Cerebellar nuclear complex (tissue), 1 donor: ENCODE data around the gene BMPR2.
"Not testable (repeated sequence)": the region's sequence is repeated elsewhere in the genome, so short reads cannot be mapped to it uniquely, and the experiment has no call there.

Experiments
- DNase-seq, 2 experiments: peaks; one replicate each; lab custom pipeline; 2025; lab: John Stamatoyannopoulos, UW

Gene BMPR2

GRCh38 chr2:202382684-202383083 lies 6.6 kb downstream of the BMPR2 start:
- DNase-seq, result no peak

DNA sequence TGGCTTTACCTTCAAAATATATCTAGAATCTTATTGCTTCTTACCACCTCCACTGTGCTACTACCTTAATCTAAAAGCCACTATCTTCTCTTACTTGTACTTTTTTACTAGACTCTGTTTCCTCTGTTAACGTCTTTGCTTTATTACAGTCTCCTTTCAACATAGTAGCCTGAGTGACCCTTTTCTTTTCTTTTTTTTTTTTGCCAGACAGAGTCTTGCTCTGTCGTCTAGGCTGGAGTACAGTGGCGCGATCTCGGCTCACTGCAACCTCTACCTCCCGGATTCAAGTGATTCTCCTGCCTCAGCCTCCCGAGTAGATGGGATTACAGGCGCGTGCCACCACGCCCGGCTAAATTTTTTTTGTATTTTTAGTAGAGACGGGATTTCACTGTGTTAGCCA lies 10.4 kb downstream of the BMPR2 start:
- DNase-seq, result not testable (repeated sequence)

DNA sequence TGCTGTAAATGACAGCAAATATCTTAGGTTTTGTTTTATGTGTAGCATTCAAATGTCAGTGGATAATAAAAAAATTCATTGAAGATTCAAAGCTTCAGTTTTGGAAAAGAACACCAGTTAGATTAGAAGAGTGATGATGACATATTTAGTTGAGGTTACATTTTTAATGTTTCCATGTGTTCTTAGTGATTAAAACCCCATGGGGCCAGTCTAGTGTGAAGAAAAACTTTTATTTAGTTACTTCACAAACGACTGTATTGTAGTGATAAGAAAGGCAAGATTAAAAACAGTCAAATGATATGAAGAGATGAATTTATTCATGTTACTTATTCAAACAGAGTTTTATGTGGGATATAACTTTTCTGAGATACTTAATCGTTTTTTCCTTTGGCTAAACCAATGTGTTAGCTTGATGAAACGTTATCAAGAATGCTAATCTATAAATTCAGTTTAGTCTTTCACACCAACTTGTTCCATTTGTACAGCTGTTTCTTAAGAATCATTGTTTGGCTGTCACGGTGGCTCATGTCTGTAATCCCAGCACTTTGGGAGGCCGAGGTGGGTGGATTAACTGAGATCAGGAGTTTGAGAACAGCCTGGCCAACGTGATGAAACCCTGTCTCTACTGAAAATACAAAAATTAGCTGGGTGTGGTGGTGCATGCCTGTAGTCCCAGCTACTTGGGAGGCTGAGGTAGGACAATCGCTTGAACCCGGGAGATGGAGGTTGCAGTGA lies 11.6 kb downstream of the BMPR2 start:
- no peak for DNase-seq

DNA sequence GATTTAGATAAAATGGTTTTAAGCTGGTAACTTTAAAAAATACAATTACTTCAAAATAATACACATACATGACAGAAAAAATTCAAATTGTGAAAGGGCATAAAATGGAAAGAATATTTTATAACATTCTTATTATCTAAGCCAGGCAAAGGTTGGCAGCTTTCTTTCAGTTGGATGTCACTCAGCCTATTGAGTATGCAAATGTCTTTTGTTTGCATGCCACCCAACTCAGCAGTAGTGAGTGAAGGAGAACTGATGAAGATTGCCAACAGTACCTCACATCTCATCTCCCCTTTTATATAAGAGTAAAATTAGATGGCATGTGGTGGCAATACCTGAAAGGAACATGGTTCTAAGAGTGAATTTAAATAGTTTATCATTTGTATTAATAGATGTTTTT lies 24.8 kb downstream of the BMPR2 start:
- no peak for DNase-seq

DNA sequence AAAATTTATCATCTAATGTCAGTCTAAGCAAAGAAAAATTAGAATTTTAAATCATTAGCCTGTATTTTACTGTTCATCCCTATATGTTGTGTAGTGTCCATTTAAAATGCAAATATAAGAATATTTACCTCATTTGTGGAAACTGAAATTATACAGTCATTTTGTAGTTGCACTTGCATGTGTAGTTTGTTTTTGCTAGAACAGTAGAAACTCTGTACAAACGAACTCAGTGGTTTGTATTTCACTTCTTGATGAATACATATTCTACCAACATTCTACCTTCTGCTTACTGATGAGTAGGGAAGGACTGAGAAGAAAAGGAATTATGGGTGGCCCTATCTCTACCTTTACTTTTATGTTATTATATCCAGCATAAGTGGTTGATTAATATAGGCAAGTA lies 29.7 kb downstream of the BMPR2 start:
- no peak for DNase-seq

DNA sequence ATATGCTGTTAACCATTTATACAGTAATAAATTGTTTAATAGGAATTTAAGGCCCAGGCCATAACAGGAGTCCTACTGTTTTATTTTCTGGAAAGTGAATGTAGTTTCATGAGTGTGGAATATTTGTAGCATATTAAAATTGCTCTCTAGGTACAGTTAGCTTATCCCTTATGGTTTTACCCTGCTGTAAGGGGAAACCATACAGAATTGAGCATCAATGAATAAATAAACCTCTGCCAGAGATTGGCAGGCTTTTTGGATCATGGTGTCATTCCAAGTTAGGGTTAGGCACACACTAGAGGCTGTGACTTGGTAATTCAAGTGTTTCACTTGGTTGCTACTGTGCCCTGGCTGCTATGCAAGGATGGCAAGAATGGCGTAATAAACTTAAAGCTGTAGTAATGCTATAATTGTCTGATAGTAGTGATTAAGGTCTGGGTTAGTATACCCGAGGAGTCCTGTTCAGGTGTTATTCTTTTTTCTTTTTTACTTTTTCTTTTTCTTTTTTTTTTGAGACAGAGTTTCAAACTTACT lies 30.4 kb downstream of the BMPR2 start:
- no peak for DNase-seq

- DNase-seq, result no peak
These were observed 32.5 kb downstream of the BMPR2 start for GRCh38 chr2:202408546-202409140.

GRCh38 chr2:202410092-202410491 lies 34.0 kb downstream of the BMPR2 start:
- no peak for DNase-seq

DNA sequence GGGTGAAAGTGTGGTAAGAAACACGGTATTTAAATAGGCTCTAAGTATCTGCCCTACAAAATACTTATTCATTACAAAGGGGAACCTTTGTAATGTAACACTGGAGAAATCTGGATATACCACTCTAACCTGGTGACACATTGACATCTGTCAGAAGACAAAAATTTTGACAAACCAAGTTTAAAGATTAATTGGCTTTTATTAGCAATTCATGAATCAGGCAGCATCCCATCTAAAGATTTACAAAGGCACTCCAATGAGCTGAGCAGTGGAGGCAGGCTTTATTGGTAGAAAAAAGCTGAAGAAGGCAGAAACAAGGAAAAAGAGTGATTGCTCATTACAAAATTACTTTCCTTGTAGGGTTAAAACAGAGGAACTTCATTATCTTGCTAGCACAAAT lies 35.0 kb downstream of the BMPR2 start:
- no peak for DNase-seq

- DNase-seq, result no peak
These were observed 41.9 kb downstream of the BMPR2 start for GRCh38 chr2:202418027-202418426.

DNA sequence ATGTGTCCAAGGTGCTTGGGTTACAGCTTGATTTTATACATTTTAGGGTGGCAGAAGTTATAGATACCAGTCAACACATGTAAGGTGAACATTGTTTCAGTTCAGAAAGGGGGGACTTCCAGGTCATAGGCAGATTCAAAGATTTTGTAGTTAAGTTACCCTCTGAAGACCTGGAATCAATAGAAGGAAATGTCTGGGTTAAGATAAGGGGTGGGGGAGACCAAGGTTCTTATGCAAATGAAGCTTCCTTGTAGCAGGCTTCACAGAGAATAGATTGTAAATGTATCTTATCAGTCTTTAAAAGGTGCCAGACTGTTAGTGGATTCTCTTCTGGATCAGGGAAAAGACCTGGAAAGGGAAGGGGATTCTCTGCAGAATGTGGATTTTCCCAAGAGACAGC lies 42.4 kb downstream of the BMPR2 start:
- no peak for DNase-seq

GRCh38 chr2:202423139-202423538 lies 47.0 kb downstream of the BMPR2 start:
- DNase-seq, result no peak

DNA sequence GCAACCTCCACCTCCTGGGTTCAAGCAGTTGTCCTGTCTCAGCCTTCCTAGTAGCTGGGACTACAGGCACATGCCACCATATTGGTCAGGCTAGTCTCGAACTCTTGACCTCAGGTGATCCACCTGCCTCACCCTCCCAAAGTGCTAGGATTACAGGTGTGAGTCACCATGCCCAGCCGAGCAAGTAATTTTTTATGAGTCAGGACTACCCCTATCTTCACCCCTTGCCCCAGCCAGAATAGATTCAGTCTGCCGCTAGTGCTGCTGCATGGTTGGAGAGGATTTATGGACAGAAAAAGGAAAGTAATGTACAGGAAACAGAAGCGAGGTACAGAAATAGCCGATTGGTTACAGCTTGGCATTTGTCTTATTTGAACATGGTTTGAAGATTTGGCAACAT lies 48.9 kb downstream of the BMPR2 start:
- no peak for DNase-seq

DNA sequence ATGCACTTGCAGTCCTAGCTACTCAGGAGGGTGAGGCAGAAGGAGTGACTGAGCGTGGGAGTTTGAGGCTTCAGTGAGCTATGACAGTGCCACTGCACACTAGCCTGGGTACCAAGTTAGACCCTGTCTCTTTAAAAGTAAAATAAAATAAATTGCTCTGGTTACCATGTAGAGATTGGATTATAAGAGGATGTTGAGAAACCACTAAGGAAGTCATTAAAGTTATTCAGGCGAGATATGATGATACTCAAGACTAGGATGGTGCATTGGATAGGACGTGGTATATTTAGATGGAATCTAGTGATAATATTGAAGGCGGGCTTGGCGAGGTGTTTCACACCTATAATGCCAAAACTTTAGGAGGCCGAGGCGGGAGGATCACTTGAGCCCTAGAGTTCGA lies 50.6 kb downstream of the BMPR2 start:
- DNase-seq, result no peak

- DNase-seq, result no peak
These were observed 53.2 kb downstream of the BMPR2 start for GRCh38 chr2:202429164-202429980.

- DNase-seq, result no peak
These were observed 56.6 kb downstream of the BMPR2 start for GRCh38 chr2:202432776-202433175.

DNA sequence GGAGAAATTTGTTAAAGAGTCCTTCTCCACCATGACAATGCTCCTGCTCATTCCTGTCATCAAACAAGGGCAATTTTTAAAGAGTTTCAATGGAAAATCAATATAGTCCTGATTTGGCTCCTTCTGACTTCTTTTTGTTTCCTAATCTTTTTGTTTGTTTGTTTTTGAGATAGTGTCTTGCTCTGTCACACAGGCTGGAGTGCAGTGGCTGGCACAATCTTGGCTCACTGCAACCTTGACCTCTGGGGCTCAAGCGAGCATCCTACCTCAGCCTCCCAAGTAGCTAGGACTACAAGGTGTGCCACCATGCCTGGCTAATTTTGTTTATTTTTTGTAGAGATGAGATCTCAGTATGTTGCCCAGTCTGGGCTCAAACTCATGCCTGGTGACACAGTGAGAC lies 58.3 kb downstream of the BMPR2 start:
- DNase-seq, result no peak

- no peak for DNase-seq
These were observed 60.5 kb downstream of the BMPR2 start for GRCh38 chr2:202436626-202437025.

DNA sequence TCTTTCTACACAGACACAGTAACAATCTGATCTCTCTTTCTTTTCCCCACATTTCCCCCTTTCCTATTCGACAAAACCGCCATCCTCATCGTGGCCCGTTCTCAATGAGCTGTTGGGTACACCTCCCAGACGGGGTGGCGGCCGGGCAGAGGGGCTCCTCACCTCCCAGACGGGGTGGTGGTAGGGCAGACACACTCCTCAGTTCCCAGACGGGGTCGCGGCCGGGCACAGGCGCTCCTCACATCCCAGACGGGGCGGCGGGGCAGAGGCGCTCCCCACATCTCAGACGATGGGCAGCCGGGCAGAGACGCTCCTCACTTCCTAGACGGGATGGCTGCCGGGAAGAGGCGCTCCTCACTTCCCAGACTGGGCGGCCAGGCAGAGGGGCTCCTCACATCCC lies 64.0 kb downstream of the BMPR2 start:
- not testable (repeated sequence) for DNase-seq

DNA sequence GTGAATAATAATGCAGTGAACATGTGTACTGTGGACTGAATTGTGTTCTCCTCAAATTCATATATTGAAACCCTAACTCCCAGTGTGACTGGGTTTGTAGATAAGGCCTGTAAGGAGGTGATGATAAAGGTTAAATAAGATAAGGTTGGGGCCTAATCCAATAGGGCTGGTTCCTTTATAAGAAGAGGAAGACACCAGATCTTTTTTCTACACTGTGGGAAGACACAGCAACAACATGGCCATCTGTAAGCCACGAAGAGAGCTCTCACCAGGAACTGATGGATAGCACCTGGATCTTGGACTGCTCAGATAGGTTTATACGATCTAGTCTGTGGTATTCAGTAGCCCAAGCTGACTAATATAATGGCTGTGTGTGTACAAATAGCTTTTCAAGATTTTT lies 66.8 kb downstream of the BMPR2 start:
- no peak for DNase-seq

DNA sequence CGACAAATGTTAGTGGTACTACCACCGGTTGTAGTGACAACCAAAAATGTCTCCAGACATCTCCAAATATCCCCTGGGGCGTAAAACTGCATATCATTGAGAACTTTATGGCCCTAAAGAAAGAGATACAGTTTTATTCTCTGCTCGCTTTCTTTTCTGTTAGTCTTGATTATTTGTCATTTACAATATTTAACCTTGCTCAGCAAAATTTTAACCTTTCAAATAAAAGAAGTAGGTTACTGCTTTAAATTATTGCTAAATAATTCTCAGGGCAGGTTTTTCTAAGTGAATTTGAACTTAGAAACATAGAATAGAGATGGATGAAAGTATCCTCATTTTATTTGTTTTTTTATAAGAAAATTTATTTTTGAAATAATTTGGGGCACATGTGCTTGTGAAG lies 67.9 kb downstream of the BMPR2 start:
- no peak for DNase-seq

- no peak for DNase-seq
These were observed 73.2 kb downstream of the BMPR2 start for GRCh38 chr2:202449344-202449743.

- DNase-seq, result no peak
These were observed 74.7 kb downstream of the BMPR2 start for GRCh38 chr2:202450785-202451184.
